CD4-positive, alpha-beta T cell treated with Interleukin-4 for 1 hour (primary cell): Measurements from ENCODE around the gene ZCCHC3.
A peak's percentile ranks its signal among the peaks of the same experiment; 100 is the strongest.
"Not testable (repeated sequence)": the region's sequence is repeated elsewhere in the genome, so short reads cannot be mapped to it uniquely, and the experiment has no call there.

ENCODE experiments used
- DNase-seq, 2 donors: peaks; one replicate each; pipeline ENCODE4 v3.0.0-alpha.2; 2020 to 2022

ZCCHC3 gene

GRCh38 chr20:297098-297924, at the start of gene ZCCHC3:
Gene ZCCHC3, plus strand, starts transcription at chr20:297570. Its CDS starts 17 bp downstream, at chr20:297587.
- peak; percentile 83 to 85 for DNase-seq

GRCh38 chr20:251354-251753, 46.0 kb upstream of the ZCCHC3 start:
- no peak for DNase-seq

- DNase-seq, result no peak
These were observed 44.6 kb upstream of the ZCCHC3 start for GRCh38 chr20:252801-253200.

GRCh38 chr20:253447-253846, 43.9 kb upstream of the ZCCHC3 start:
- DNase-seq, result not testable (repeated sequence)

- no peak for DNase-seq
These were observed 40.0 kb upstream of the ZCCHC3 start, which contains the start of gene DEFB132 for GRCh38 chr20:257419-257818. Gene DEFB132, plus strand, starts transcription at chr20:257724. Its CDS starts 55 bp downstream, at chr20:257779.

GRCh38 chr20:258269-258858, 39.0 kb upstream of the ZCCHC3 start:
- DNase-seq, result no peak

- peak in 1 of 2 donors; percentile 6 for DNase-seq
These were observed 38.4 kb upstream of the ZCCHC3 start for GRCh38 chr20:258963-259362.

GRCh38 chr20:259981-260380, 37.4 kb upstream of the ZCCHC3 start:
- no peak for DNase-seq

GRCh38 chr20:263701-264100, 33.7 kb upstream of the ZCCHC3 start:
- DNase-seq, result no peak

GRCh38 chr20:266596-267562, 30.5 kb upstream of the ZCCHC3 start:
- peak; percentile 86 to 87 for DNase-seq

GRCh38 chr20:270517-270916, 26.9 kb upstream of the ZCCHC3 start:
- no peak for DNase-seq

GRCh38 chr20:271069-271468, 26.3 kb upstream of the ZCCHC3 start:
- no peak for DNase-seq

GRCh38 chr20:271528-271927, 25.8 kb upstream of the ZCCHC3 start:
- no peak for DNase-seq

- no peak for DNase-seq
These were observed 24.7 kb upstream of the ZCCHC3 start for GRCh38 chr20:272718-273117.

- no peak for DNase-seq
These were observed 23.5 kb upstream of the ZCCHC3 start for GRCh38 chr20:273884-274283.

GRCh38 chr20:275791-276190, 21.6 kb upstream of the ZCCHC3 start:
- DNase-seq, result no peak

GRCh38 chr20:276620-277495, 20.5 kb upstream of the ZCCHC3 start:
- no peak for DNase-seq

- DNase-seq, result no peak
These were observed 19.9 kb upstream of the ZCCHC3 start for GRCh38 chr20:277496-277781.

GRCh38 chr20:278181-278580, 19.2 kb upstream of the ZCCHC3 start:
- DNase-seq, result no peak

- peak in 1 of 2 donors; percentile 65 for DNase-seq
These were observed 18.5 kb upstream of the ZCCHC3 start for GRCh38 chr20:278607-279571.

- DNase-seq, result no peak
These were observed 13.2 kb upstream of the ZCCHC3 start for GRCh38 chr20:284172-284571.
